GM21528 (cell line): ENCODE data around the gene TNFRSF1B.

Source experiments
- ATAC-seq: cut with Tn5 transposase; IDR thresholded peaks from one replicate; pipeline ENCODE4 v1.9.1; 2021; ENCODE audit warnings: mild to moderate bottlenecking, moderate library complexity; ENCODE audit not compliant: unreplicated experiment, low FRiP score

The TNFRSF1B gene

GRCh38 chr1:12166834-12167492, at the start of gene TNFRSF1B:
TSS of gene TNFRSF1B (plus strand) at chr1:12166991. CDS start at chr1:12167092, 101 bp downstream.
- peak; percentile 49 for ATAC-seq

GRCh38 chr1:12121212-12122003, 45.4 kb upstream of the TNFRSF1B start:
- no peak for ATAC-seq

DNA sequence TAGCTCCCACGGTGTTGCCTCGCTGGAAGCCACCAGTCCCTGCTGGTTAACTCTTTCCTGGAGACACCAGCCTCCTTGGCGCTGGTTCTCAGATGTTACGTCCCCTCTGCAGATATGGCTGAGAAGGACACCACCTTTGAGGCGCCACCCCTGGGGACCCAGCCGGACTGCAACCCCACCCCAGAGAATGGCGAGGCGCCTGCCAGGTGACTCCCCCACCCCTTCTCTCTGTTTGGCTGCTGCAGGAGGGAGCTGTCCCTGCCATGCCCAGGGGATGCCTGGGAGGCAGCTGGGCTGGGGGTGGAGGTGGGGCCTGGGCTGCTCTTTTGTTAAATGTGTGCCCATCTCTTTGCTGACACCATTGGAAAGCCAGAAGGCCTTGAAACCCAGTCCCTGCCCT, 43.6 kb upstream of the TNFRSF1B start:
- no peak for ATAC-seq

- no peak for ATAC-seq
Observed at GRCh38 chr1:12124693-12125421, 41.9 kb upstream of the TNFRSF1B start.

DNA sequence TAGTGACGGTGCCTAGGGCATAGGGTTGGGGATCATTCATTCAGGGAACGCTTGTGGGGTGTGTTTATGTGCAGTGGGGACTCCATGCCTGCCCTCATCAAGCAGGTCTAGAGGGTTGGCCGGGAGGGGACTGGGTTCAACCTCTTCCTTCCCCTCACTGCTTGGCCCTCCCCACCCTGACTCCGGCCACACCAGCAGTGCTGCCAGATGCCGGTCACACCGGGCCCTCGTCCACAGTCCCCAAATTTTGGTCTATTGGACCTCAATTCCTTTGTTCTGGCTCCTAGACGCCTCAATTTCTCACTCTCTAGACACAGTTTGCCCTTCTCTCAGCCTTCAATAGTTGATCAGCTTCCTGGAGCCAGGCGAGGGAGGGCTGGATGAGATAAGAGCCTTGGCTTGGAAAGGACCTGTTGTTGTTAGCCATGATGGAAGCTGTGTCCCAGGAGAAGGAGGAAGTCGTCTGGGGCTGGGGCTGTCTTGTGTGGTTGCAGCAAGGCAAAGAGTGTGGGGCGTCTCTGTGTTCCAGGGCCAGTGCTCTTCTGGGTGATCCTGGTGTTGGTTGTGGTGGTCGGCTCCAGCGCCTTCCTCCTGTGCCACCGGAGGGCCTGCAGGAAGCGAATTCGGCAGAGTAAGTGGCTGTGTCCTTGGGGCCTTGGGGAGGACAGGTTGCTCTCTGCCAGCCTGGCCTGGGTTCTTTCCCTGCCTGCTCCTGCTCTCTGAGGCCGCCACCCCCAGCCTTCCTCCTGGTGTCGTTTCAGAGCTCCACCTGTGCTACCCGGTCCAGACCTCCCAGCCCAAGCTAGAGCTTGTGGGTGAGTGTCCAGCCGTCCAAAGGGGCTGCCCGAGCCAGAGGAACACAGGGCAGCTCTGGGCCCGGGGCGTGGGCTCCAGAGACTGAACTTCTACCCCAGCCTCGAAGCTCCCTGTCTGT, 41.1 kb upstream of the TNFRSF1B start:
- no peak for ATAC-seq

- ATAC-seq, result no peak
Observed at GRCh38 chr1:12126781-12127180, 40.0 kb upstream of the TNFRSF1B start.

DNA sequence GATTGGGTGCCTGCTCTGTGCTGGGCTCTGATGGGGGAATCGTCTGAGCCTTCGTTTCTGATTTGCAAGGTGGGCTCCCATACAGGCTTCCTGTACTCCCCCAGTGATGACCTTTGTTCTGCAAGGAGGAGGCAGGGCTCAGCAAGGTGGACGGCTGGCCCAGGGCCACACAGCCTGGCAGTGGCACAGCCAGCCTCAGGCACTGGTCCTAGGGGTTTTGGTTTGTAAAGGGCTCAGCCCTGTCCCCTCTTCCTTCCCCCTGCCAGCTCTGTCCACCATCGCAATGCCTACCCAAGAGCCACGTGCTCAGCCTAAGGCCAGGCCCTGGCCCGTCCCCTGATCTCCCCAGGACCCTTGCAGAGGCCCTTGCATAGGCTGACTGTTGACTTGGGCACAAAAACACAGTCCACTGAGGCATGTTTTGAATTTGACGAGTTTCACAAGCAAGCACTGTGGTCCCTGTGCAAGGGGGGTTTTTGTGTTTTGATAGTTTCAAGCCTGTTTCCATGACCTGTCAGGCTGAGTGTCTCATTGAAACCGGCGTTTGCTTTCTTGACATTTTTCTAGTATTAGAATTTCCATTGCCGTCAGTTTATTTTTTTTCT, 39.5 kb upstream of the TNFRSF1B start:
- no peak for ATAC-seq

GRCh38 chr1:12128120-12128519, 38.7 kb upstream of the TNFRSF1B start:
- no peak for ATAC-seq

DNA sequence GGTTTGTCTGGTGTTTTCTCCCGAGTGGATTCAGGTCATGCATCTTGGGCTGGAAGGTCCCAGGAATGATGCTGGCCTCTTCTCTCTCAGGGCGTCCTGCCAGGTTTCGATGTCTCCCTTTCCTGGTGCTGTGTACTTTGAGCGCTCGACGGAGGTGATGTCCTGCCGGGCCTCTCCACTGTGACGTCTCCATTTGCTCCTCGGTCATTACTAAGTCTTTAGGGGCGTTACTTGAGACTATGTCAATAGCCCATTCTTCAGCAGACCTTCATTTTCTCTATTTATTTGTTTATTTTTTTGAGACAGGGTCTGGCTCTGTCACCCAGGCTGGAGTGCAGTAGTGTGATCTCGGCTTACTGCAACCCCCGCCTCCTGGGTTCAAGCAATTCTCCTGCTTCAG, 37.2 kb upstream of the TNFRSF1B start:
- no peak for ATAC-seq

DNA sequence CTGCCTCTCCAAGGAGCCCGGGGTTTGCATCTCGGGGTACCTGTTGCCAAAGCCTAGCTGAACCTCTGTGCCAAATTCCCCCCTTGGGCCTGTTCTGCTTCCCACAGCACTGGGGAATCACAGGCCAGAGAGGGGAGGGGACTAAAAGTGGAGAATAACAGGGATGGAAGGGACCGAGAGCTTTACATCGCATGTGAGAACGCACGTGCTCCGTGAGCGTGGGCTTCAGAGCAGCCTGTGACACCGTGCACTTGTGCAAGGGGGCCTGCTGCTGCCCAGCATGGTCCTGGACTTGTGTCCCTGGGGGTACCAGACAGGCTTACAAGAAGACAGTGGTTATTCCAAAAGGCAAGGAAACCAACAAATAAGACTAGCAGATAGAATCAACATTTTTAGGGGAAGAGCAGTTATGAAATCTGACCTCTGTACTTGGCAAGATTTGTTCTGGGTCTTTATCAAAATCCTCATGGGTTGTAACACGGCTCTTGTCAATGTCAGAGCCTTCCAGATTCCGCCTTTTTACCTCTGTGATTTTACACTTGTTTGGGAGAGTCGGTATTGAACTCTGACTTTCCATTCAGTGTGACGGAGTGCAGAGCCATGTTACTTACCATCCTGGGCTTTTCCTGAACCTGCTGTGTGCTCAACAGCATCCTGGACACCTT, 36.2 kb upstream of the TNFRSF1B start:
- no peak for ATAC-seq

- ATAC-seq, result no peak
Observed at GRCh38 chr1:12132078-12132477, 34.7 kb upstream of the TNFRSF1B start.

DNA sequence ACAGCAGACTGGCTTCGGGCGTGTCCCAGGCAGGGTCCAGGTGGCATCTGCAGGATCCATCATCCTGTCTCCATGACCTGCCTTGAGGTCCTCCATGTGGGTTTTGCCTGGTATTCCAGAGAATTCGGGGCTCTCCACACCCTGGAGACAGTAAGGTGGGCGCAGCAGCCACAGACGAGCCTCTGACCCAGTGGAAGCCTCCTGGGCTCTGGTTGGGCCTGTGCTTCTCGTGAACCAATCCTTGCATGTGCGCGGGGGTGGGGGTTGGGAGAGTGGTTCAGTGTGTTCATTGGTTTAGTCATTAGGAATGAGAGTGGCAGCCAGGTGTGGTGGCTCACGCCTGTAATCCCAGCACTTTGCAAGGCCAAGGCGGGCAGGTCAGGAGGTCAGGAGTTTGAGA, 32.1 kb upstream of the TNFRSF1B start:
- no peak for ATAC-seq

DNA sequence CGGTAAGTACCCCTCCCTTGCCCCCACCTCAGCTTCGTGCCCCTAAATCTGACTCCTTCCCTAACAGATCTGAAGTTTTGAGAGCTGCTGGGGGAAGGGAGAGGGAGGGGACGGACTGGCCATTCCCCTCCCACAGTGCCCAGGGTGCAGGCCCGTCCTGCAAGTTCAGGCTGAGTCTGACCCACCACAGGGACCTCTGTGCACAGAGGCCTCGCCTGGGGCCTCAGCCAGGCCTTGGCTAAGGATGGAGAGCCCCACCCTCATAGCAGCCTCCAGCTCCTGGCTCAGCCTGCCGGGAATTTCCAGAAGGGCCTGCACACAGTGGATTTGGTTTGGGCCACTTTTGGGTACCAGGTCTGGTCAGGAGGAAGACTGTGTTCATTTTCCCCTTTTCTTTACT, 31.2 kb upstream of the TNFRSF1B start:
- ATAC-seq, result no peak

GRCh38 chr1:12136916-12137610, 29.7 kb upstream of the TNFRSF1B start:
- no peak for ATAC-seq

DNA sequence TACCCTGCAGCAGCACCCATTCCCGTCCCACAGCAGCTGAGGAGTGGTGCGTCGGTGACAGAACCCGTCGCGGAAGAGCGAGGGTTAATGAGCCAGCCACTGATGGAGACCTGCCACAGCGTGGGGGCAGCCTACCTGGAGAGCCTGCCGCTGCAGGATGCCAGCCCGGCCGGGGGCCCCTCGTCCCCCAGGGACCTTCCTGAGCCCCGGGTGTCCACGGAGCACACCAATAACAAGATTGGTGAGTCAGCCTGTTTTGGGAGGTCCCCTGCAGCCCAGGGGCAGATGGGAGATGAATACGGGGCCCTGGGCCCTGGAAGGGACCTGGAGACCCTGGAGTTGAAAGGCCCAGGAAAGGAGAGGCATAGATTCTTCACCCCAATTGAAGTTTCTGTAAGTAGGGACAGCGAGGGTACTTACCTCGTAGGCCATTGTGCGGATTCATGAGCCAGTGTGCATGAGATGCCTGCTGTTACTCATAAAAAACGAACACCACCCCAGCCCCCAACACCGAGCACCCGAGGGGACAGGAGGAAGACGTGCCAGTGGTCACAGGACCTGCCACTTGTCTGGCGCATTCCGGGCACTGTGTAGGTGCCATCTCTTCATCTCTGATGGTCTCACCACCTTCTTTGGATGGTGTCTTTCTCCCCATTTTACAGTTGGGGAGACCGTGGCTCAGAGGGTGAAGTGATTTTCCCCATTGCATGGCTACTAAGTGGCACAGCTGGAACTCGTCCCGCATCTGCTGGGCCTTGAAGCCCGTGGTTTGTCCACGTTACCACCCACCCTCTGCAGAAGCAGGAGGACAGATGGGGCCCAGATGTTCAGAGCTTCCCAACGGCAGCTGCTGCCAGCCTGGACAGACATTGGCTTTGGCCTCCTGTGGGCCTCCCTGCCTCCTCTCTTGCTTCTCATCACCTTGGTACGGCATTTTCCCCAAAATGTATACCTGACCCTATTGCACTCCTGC, 28.3 kb upstream of the TNFRSF1B start:
- ATAC-seq, result no peak

GRCh38 chr1:12140016-12140415, 26.8 kb upstream of the TNFRSF1B start:
- no peak for ATAC-seq

GRCh38 chr1:12140515-12141162, 26.2 kb upstream of the TNFRSF1B start:
- no peak for ATAC-seq
